HUES64 (cell line): ENCODE results near the gene SDK1.
"Not testable (repeated sequence)": the region's sequence is repeated elsewhere in the genome, so short reads cannot be mapped to it uniquely, and the experiment has no call there.

ENCODE experiments used
- H3K27ac ChIP-seq: 2 replicates; pipeline ENCODE4 v1.7.0; 2013; ENCODE audit warnings: low read depth, low read length, inconsistent platforms
- H3K27me3 ChIP-seq: 2 replicates; pipeline ENCODE4 v1.6.1; 2013; ENCODE audit warnings: mild to moderate bottlenecking, low read length; ENCODE audit not compliant: insufficient read depth
- H3K36me3 ChIP-seq: 2 replicates; pipeline ENCODE4 v1.6.1; 2013; ENCODE audit warnings: mild to moderate bottlenecking, low read length; ENCODE audit not compliant: insufficient read depth
- H3K4me1 ChIP-seq: 2 replicates; pipeline ENCODE4 v1.6.1; 2013; ENCODE audit warnings: mild to moderate bottlenecking, low read length, moderate library complexity; ENCODE audit not compliant: insufficient read depth
- H3K4me3 ChIP-seq: 2 replicates; pipeline ENCODE4 v1.5.1; 2013; ENCODE audit warnings: mild to moderate bottlenecking, low read length, moderate library complexity
- H3K9ac ChIP-seq: 2 replicates; pipeline ENCODE4 v1.6.1; 2013; ENCODE audit warnings: mild to moderate bottlenecking, low read depth, low read length
- H3K9me3 ChIP-seq: 2 replicates; pipeline ENCODE4 v1.6.1; 2013; ENCODE audit warnings: low read depth, low read length; ENCODE audit not compliant: insufficient read depth
- WGBS: fragments of 150-250, 120-280 bp; methylation state at CpG from one replicate; pipeline ENCODE4 v1.1.7; 2013; ENCODE audit warnings: missing lambda C conversion rate; 5-methylcytosine and 5-hydroxymethylcytosine counted together

Gene SDK1

GRCh38 chr7:4286351-4286750, 985.3 kb downstream of the SDK1 start:
- 85% methylated on average over 8 of the region's 9 CpGs for WGBS

GRCh38 chr7:4288791-4289394, 987.8 kb downstream of the SDK1 start:
- Histone ChIP-seq H3K36me3 (no peaks in the 10 kb centered on the region), H3K27ac (no peak overlapping the region), H3K4me3 (no peak overlapping the region), H3K27me3 (no peaks in the 10 kb centered on the region), H3K9me3 (peaks cover 27% of the 10 kb centered on the region), H3K4me1 (no peaks in the 10 kb centered on the region), H3K9ac (no peak overlapping the region)
- WGBS = no CpG with 5 or more reads among the region's 1 CpG

More at GRCh38 chr7:4286351-4286750, 985.3 kb downstream of the SDK1 start:
- H3K4me1 ChIP-seq = no peaks in the 10 kb centered on the region
- no peak overlapping the region for H3K4me3 ChIP-seq
- H3K27me3 ChIP-seq = no peaks in the 10 kb centered on the region
- H3K9me3 ChIP-seq = peaks cover 11% of the 10 kb centered on the region; the same call in 1 of the 2 replicates
- H3K36me3 ChIP-seq = no peaks in the 10 kb centered on the region
- H3K27ac ChIP-seq = no peak overlapping the region
- H3K9ac ChIP-seq = no peak overlapping the region

GRCh38 chr7:4297165-4297917, 996.3 kb downstream of the SDK1 start:
- Histone ChIP-seq H3K9me3 (peaks cover 18% of the 10 kb centered on the region), H3K27me3 (no peaks in the 10 kb centered on the region), H3K36me3 (no peaks in the 10 kb centered on the region), H3K4me1 (no peaks in the 10 kb centered on the region), H3K4me3 (no peak overlapping the region), H3K27ac (no peak overlapping the region), H3K9ac (no peak overlapping the region)
- 83% methylated on average over 13 of the region's 13 CpGs for WGBS

- H3K9ac ChIP-seq = no peak overlapping the region
- H3K9me3 ChIP-seq = peaks cover 18% of the 10 kb centered on the region
- no peak overlapping the region for H3K4me3 ChIP-seq
- H3K27me3 ChIP-seq = no peaks in the 10 kb centered on the region
- no peaks in the 10 kb centered on the region for H3K4me1 ChIP-seq
- H3K27ac ChIP-seq = no peak overlapping the region
- WGBS = 89% methylated on average over 4 of the region's 5 CpGs
- no peaks in the 10 kb centered on the region for H3K36me3 ChIP-seq
Observed at GRCh38 chr7:4297918-4298219, 996.8 kb downstream of the SDK1 start.

- H3K27me3 ChIP-seq = no peaks in the 10 kb centered on the region
- no peaks in the 10 kb centered on the region for H3K4me1 ChIP-seq
- H3K27ac ChIP-seq = no peak overlapping the region
- H3K4me3 ChIP-seq = no peak overlapping the region
- H3K9me3 ChIP-seq = peaks cover 10% of the 10 kb centered on the region
- WGBS = 94% methylated on average over 5 of the region's 5 CpGs
- H3K36me3 ChIP-seq = no peaks in the 10 kb centered on the region
- no peak overlapping the region for H3K9ac ChIP-seq
Observed at GRCh38 chr7:4299431-4299830, 998.4 kb downstream of the SDK1 start.

GRCh38 chr7:4302203-4302905, 1001.3 kb downstream of the SDK1 start:
- 0 out of 2 replicates have a peak, but pooled peaks cover 1% of the 10 kb centered on the region for H3K4me1 ChIP-seq
- H3K27ac ChIP-seq = no peak overlapping the region
- no peak overlapping the region for H3K4me3 ChIP-seq
- no peaks in the 10 kb centered on the region for H3K36me3 ChIP-seq
- H3K9ac ChIP-seq = no peak overlapping the region
- WGBS = 94% methylated on average over 19 of the region's 19 CpGs
- peaks cover 3% of the 10 kb centered on the region; the same call in 1 of the 2 replicates for H3K27me3 ChIP-seq
- H3K9me3 ChIP-seq = 0 out of 2 replicates have a peak, but pooled peaks cover 4% of the 10 kb centered on the region

- WGBS = 70% methylated on average over 28 of the region's 28 CpGs
- H3K4me3 ChIP-seq = no peak overlapping the region
- no peaks in the 10 kb centered on the region for H3K36me3 ChIP-seq
- no peak overlapping the region for H3K27ac ChIP-seq
- 0 out of 2 replicates have a peak, but pooled peaks cover 3% of the 10 kb centered on the region for H3K4me1 ChIP-seq
- peaks cover 3% of the 10 kb centered on the region; the same call in 1 of the 2 replicates for H3K27me3 ChIP-seq
- H3K9ac ChIP-seq = no peak overlapping the region
- no peaks in the 10 kb centered on the region for H3K9me3 ChIP-seq
Observed at GRCh38 chr7:4307316-4308204, 1006.5 kb downstream of the SDK1 start.

GRCh38 chr7:4308205-4308590, 1007.1 kb downstream of the SDK1 start:
- no peak overlapping the region for H3K4me3 ChIP-seq
- no peak overlapping the region for H3K27ac ChIP-seq
- 91% methylated on average over 22 of the region's 22 CpGs for WGBS
- no peaks in the 10 kb centered on the region for H3K9me3 ChIP-seq
- no peak overlapping the region for H3K9ac ChIP-seq
- peaks cover 3% of the 10 kb centered on the region; the same call in 1 of the 2 replicates for H3K27me3 ChIP-seq
- H3K4me1 ChIP-seq = 0 out of 2 replicates have a peak, but pooled peaks cover 3% of the 10 kb centered on the region
- H3K36me3 ChIP-seq = no peaks in the 10 kb centered on the region

GRCh38 chr7:4313911-4314310, 1012.9 kb downstream of the SDK1 start:
- H3K9me3 ChIP-seq, H3K27me3 ChIP-seq, H3K4me1 ChIP-seq, H3K36me3 ChIP-seq, H3K4me3 ChIP-seq, H3K9ac ChIP-seq, H3K27ac ChIP-seq: not testable (repeated sequence)
- 94% methylated on average over 29 of the region's 29 CpGs for WGBS

- H3K9me3 ChIP-seq, H3K4me1 ChIP-seq, H3K27me3 ChIP-seq, H3K36me3 ChIP-seq, H3K27ac ChIP-seq, H3K4me3 ChIP-seq, H3K9ac ChIP-seq: not testable (repeated sequence)
- WGBS = 82% methylated on average over 16 of the region's 16 CpGs
Observed at GRCh38 chr7:4314316-4314715, 1013.3 kb downstream of the SDK1 start.
